H1 (cell line): ENCODE measurements around the gene TNNI2. TPM values are rescaled to one million over a fixed set of nuclear protein-coding genes. Genes with fewer than 3 reads are reported as not detected.

Experiments
- CTCF ChIA-PET: fragments of 300-600 bp; sonication (Branson Sonifier 250); formaldehyde crosslinking; loops from one replicate; lab custom pipeline; 2021; ENCODE audit not compliant: partially characterized antibody; lab: Charles Lee
- POLR2A ChIA-PET: fragments of 300-600 bp; sonication (Branson Sonifier 250); formaldehyde crosslinking; loops from one replicate; lab custom pipeline; 2021; ENCODE audit warnings: inconsistent platforms; ENCODE audit not compliant: partially characterized antibody; lab: Charles Lee
- DNase-seq, 2 experiments: peaks; one replicate each; pipeline versions ENCODE4 v3.0.0 to v3.0.0-alpha.2; 2010 to 2022; ENCODE audit warnings: low spot score in 2 of 2, low read depth in 1 of 2, mixed read lengths in 1 of 2
- FAIRE-seq: peaks from 2 replicates; lab custom pipeline; 2011; peaks lifted over from hg19 to GRCh38; lab: Jason Lieb, UNC
- H2AFZ ChIP-seq: 2 replicates; pipeline ENCODE4 v1.8.1; 2012; ENCODE audit warnings: low read length, inconsistent platforms
- H2AK5ac ChIP-seq: 2 replicates; pipeline ENCODE4 v1.6.1; 2013; ENCODE audit warnings: low read depth, low read length
- H2BK120ac ChIP-seq: replicated peaks from 2 replicates; pipeline ENCODE3; 2013; ENCODE audit warnings: low read depth, low read length, inconsistent platforms
- H2BK12ac ChIP-seq: 2 replicates; pipeline ENCODE4 v1.6.1; 2013; ENCODE audit warnings: low read depth, low read length
- H2BK15ac ChIP-seq: 2 replicates; pipeline ENCODE4 v1.6.1; 2013; ENCODE audit warnings: low read length
- H2BK20ac ChIP-seq: 2 replicates; pipeline ENCODE4 v1.6.1; 2013; ENCODE audit warnings: low read length
- H2BK5ac ChIP-seq: 2 replicates; pipeline ENCODE4 v1.6.1; 2013; ENCODE audit warnings: low read depth, low read length
- H3K14ac ChIP-seq: 2 replicates; pipeline ENCODE4 v1.6.1; 2013; ENCODE audit warnings: inconsistent platforms; ENCODE audit not compliant: insufficient read length
- H3K18ac ChIP-seq: 2 replicates; pipeline ENCODE4 v1.6.1; 2013; ENCODE audit warnings: low read length; ENCODE audit errors: extremely low read depth
- H3K23ac ChIP-seq: 2 replicates; pipeline ENCODE4 v1.6.1; 2013; ENCODE audit warnings: inconsistent platforms; ENCODE audit not compliant: insufficient read length
- H3K23me2 ChIP-seq: 2 replicates; pipeline ENCODE4 v1.6.1; 2013; ENCODE audit warnings: low read depth, low read length
- H3K27ac ChIP-seq: 2 replicates; pipeline ENCODE4 v1.6.1; 2011; ENCODE audit warnings: low read depth, low read length, inconsistent platforms
- H3K27me3 ChIP-seq, 4 experiments: replicated peaks in 1 of 4; 1 replicate in 1 of 4; 2 replicates in 3 of 4; pipeline versions ENCODE4 v1.6.1 to v1.8.1; 2011 to 2013; ENCODE audit warnings: low read length in 3 of 4, mild to moderate bottlenecking in 3 of 4, inconsistent platforms in 2 of 4, mixed read lengths in 2 of 4, moderate library complexity in 1 of 4; ENCODE audit not compliant: control insufficient read depth in 3 of 4, insufficient read depth in 3 of 4; ENCODE audit errors: extremely low read depth in 1 of 4
- H3K36me3 ChIP-seq, 4 experiments: 2 replicates each; pipeline versions ENCODE4 v1.6.1 to v1.8.1; 2011 to 2013; ENCODE audit warnings: mild to moderate bottlenecking in 4 of 4, low read length in 3 of 4, moderate library complexity in 2 of 4, control low read depth in 1 of 4, inconsistent platforms in 1 of 4; ENCODE audit not compliant: insufficient read depth in 4 of 4, control insufficient read depth in 2 of 4
- H3K4ac ChIP-seq: replicated peaks from 2 replicates; pipeline ENCODE3; 2013; ENCODE audit warnings: low read length, low read depth, mixed read lengths, inconsistent platforms; ENCODE audit not compliant: insufficient read length
- H3K4me1 ChIP-seq, 4 experiments: replicated peaks in 1 of 4; 1 replicate in 1 of 4; 2 replicates in 3 of 4; pipeline versions ENCODE4 v1.6.1 to v1.8.1; 2011 to 2013; ENCODE audit warnings: low read length in 3 of 4, inconsistent platforms in 2 of 4, mixed read lengths in 1 of 4; ENCODE audit not compliant: insufficient read depth in 4 of 4, control insufficient read depth in 3 of 4
- H3K4me2 ChIP-seq, 2 experiments: 2 replicates each; pipeline versions ENCODE4 v1.6.1 to v1.8.1; 2011 to 2013; ENCODE audit warnings: low read depth in 2 of 2, low read length in 2 of 2, control low read depth in 1 of 2, inconsistent platforms in 1 of 2, mild to moderate bottlenecking in 1 of 2; ENCODE audit not compliant: insufficient read depth in 1 of 2
- H3K4me3 ChIP-seq, 4 experiments: fragments of 200-600, 300-600 bp in 1 of 4; sonication (generic), shearing (Covaris generic), sonication (Bioruptor Twin) in 1 of 4; 2 replicates each; pipeline versions ENCODE4 v1.5.1 to v1.8.1; 2011 to 2016; ENCODE audit warnings: low read length in 4 of 4, low read depth in 3 of 4, control low read depth in 2 of 4, inconsistent platforms in 2 of 4, mild to moderate bottlenecking in 2 of 4, mixed read lengths in 1 of 4, moderate library complexity in 1 of 4; ENCODE audit not compliant: insufficient read depth in 2 of 4; ENCODE audit errors: extremely low read depth in 1 of 4
- H3K56ac ChIP-seq: replicated peaks from 2 replicates; pipeline ENCODE3; 2013; ENCODE audit warnings: low read depth, mild to moderate bottlenecking, mixed read lengths, low read length, inconsistent platforms; ENCODE audit not compliant: insufficient read length
- H3K79me1 ChIP-seq: 2 replicates; pipeline ENCODE4 v1.6.1; 2013; ENCODE audit warnings: low read depth, low read length, control low read depth
- H3K79me2 ChIP-seq, 2 experiments: 2 replicates each; pipeline versions ENCODE4 v1.6.1 to v1.8.1; 2012 to 2013; ENCODE audit warnings: low read length in 2 of 2, mild to moderate bottlenecking in 2 of 2, inconsistent platforms in 1 of 2; ENCODE audit not compliant: insufficient read depth in 2 of 2, control insufficient read depth in 1 of 2
- H3K9ac ChIP-seq, 4 experiments: replicated peaks in 1 of 4; 1 replicate in 1 of 4; 2 replicates in 3 of 4; pipeline versions ENCODE4 v1.6.1 to v1.8.1; 2011 to 2013; ENCODE audit warnings: low read depth in 3 of 4, low read length in 3 of 4, control low read depth in 2 of 4, mild to moderate bottlenecking in 2 of 4, moderate library complexity in 2 of 4, inconsistent platforms in 1 of 4; ENCODE audit errors: extremely low read depth in 1 of 4
- H3K9me3 ChIP-seq, 2 experiments: 2 replicates each; pipeline versions ENCODE4 v1.6.1 to v1.8.1; 2012 to 2013; ENCODE audit warnings: mild to moderate bottlenecking in 2 of 2, moderate library complexity in 2 of 2, control low read depth in 1 of 2, inconsistent platforms in 1 of 2, low read depth in 1 of 2, low read length in 1 of 2, mixed read lengths in 1 of 2; ENCODE audit not compliant: insufficient read depth in 2 of 2
- H4K20me1 ChIP-seq, 2 experiments: replicated peaks in 1 of 2; 2 replicates each; pipeline versions ENCODE3 to v1.8.1; 2011 to 2013; ENCODE audit warnings: inconsistent platforms in 2 of 2, low read length in 2 of 2, mild to moderate bottlenecking in 1 of 2; ENCODE audit not compliant: insufficient read depth in 2 of 2, control insufficient read depth in 1 of 2
- H4K5ac ChIP-seq: 2 replicates; pipeline ENCODE4 v1.6.1; 2013; ENCODE audit warnings: low read length, low read depth, mixed read lengths, inconsistent platforms; ENCODE audit not compliant: insufficient read length
- H4K8ac ChIP-seq: 2 replicates; pipeline ENCODE4 v1.8.0; 2013; ENCODE audit warnings: mild to moderate bottlenecking, moderate library complexity, low read length, inconsistent platforms; ENCODE audit not compliant: insufficient read depth; ENCODE audit errors: extremely low read depth
- H4K91ac ChIP-seq: replicated peaks from 2 replicates; pipeline ENCODE3; 2013; ENCODE audit warnings: low read length, mixed read lengths, inconsistent platforms; ENCODE audit not compliant: insufficient read length
- GABPA ChIP-seq: IDR thresholded peaks from 2 replicates; pipeline ENCODE4 v1.6.1; 2011; ENCODE audit warnings: mild to moderate bottlenecking, low read length, moderate library complexity, borderline replicate concordance; ENCODE audit not compliant: insufficient read depth
- TAF7 ChIP-seq: optimal IDR thresholded peaks from 2 replicates; pipeline ENCODE3; 2011; ENCODE audit warnings: low read depth, mild to moderate bottlenecking, inconsistent platforms, low read length, moderate library complexity, borderline replicate concordance
- WGBS, 2 experiments: shearing (Covaris generic) in 1 of 2; methylation state at CpG; one replicate each; pipeline versions ENCODE4 v1.1.6 to v1.1.7; 2013 to 2015; ENCODE audit warnings: low lambda C conversion rate in 2 of 2, mixed read lengths in 2 of 2, inconsistent platforms in 1 of 2, low coverage in 1 of 2, missing lambda C conversion rate in 1 of 2; ENCODE audit not compliant: insufficient replicate concordance in 2 of 2, insufficient coverage in 1 of 2, insufficient read length in 1 of 2; ENCODE audit errors: extremely low coverage in 1 of 2, missing lambda C conversion rate in 1 of 2; 5-methylcytosine and 5-hydroxymethylcytosine counted together
- polyA plus RNA-seq, 7 experiments: library from polyadenylated mRNA; depleted of rRNA in 3 of 7; stranded (reverse) in 5 of 7; unstranded in 2 of 7; fragments of >200 nt in 5 of 7; fragments of 200-250 nt in 2 of 7; gene quantifications; 1 replicate in 5 of 7; 2 replicates in 1 of 7; 4 replicates in 1 of 7; pipeline versions ENCODE4 v1.2.1 to v1.2.3, GENCODE V29; 2011 to 2013; ENCODE audit warnings: missing spikeins in 2 of 7, mixed read lengths in 2 of 7
- total RNA-seq: library from RNA; stranded (reverse); fragmentation: NEBNext Ultra II Directional; extraction: Animal tissue kit (Norgen Biotek cat#: 25700); gene quantifications from 2 replicates; pipeline ENCODE4 v1.2.1, GENCODE V29; 2021

TNNI2 gene
- total and polyA plus RNA-seq, 2 of the 8 experiments (the other 6 are each of a cell fraction or from before 2014, with no cell fraction given), result not detected

GRCh38 chr11:1880746-1881441 is 42.1 kb downstream of the TNNI2 start:
- peaks cover 14% of the 10 kb centered on the region; the same call in 1 of the 2 replicates for H3K23me2 ChIP-seq
- DNase-seq, result no peak
- no peak overlapping the region for H3K4ac ChIP-seq
- H2BK12ac ChIP-seq, result peak overlapping the region; percentile 50; the same call in 1 of the 2 replicates
- H2AFZ ChIP-seq, result no peak overlapping the region
- H3K79me1 ChIP-seq, result no peaks in the 10 kb centered on the region
- no peak overlapping the region for H4K5ac ChIP-seq
- H3K18ac ChIP-seq, result no peak overlapping the region
- no peak overlapping the region for H3K23ac ChIP-seq
- H4K20me1 ChIP-seq, result no peaks in the 10 kb centered on the region
- no peaks in the 10 kb centered on the region for H3K36me3 ChIP-seq
- H3K4me1 ChIP-seq, result peaks cover 0 to 5% (median 2%) of the 10 kb centered on the region in 4 experiments; a peak in 3 of 7 replicates
- WGBS, 2 experiments, result 82% methylated on average over 7 of the region's 9 CpGs; no CpG with 5 or more reads in 1 of the 2 experiments
- no peaks in the 10 kb centered on the region for H3K79me2 ChIP-seq
- no peak overlapping the region for H3K27ac ChIP-seq
- no peak overlapping the region for H3K4me3 ChIP-seq
- 0 out of 2 replicates have a peak overlapping the region, but pooled peaks have one; percentile 82 for H2AK5ac ChIP-seq
- H2BK15ac ChIP-seq, result 0 out of 2 replicates have a peak overlapping the region, but pooled peaks have one; percentile 92
- 0 out of 2 replicates have a peak overlapping the region, but pooled peaks have one; percentile 52 for H2BK5ac ChIP-seq
- TF ChIP-seq GABPA (no peak), TAF7 (no peak)
- no peak overlapping the region for H3K56ac ChIP-seq
- no peak overlapping the region for H2BK20ac ChIP-seq
- POLR2A ChIA-PET, result no interaction called here
- H3K27me3 ChIP-seq, result no peaks in the 10 kb centered on the region; a peak in 1 of 7 replicates
- no peaks in the 10 kb centered on the region for H3K9me3 ChIP-seq
- H4K8ac ChIP-seq, result peak overlapping the region; percentile 75; the same call in 1 of the 2 replicates
- no peak overlapping the region for H3K9ac ChIP-seq
- no peak overlapping the region for H3K14ac ChIP-seq
- no peak for FAIRE-seq
- H2BK120ac ChIP-seq, result no peak overlapping the region
- CTCF ChIA-PET, result interaction anchor here (1.3 to 4.8 kb wide), 18 partner anchors 10 to 271 kb away, joined by 3 to 170 read pairs (median 11); partner anchors contain the start of genes PRR33, SYT8 and TNNI2
- no peak overlapping the region for H3K4me2 ChIP-seq
- H4K91ac ChIP-seq, result peak overlapping the region; percentile 42
